Gastroesophageal sphincter (tissue), 3 donors: ENCODE data around the gene INTS7.

Experiments
- POLR2A ChIP-seq, 2 donors: fragments of 450-650 bp; IDR thresholded peaks; one replicate each; pipeline ENCODE4 v1.6.1; 2017; ENCODE audit warnings: antibody characterized with exemption in 2 of 2, mild to moderate bottlenecking in 2 of 2, moderate library complexity in 1 of 2
- TF ChIP-seq, protein P1 (sequence below), 4 experiments: fragments of 200-600 bp in 2 of 4; fragments of 450-650 bp in 2 of 4; sonication (generic) in 1 of 4; IDR thresholded peaks; one replicate each; pipeline ENCODE4 v1.5.1; 2017 to 2019; ENCODE audit warnings: antibody characterized with exemption in 4 of 4, mild to moderate bottlenecking in 2 of 4, moderate library complexity in 2 of 4

DNA sequence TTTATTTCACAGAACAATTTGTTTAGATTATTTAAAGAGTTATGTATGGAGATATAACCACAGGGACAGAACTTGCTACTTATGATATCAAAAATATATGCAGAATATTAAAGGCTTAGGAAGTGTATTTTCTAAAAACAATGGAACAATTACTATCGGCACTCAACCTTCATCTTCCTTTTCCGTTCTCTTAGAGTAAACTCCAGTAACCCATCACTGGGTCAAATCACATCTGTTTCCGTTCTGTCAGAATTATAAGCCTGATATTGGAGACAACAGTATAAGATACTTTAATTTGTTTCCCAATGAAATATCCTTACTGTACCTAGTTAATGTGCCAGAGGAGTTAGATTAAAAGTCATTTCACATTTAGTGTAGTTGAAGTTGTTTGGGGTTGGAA lies 32.4 kb upstream of the INTS7 start:
- TF ChIP-seq, protein P1, sequence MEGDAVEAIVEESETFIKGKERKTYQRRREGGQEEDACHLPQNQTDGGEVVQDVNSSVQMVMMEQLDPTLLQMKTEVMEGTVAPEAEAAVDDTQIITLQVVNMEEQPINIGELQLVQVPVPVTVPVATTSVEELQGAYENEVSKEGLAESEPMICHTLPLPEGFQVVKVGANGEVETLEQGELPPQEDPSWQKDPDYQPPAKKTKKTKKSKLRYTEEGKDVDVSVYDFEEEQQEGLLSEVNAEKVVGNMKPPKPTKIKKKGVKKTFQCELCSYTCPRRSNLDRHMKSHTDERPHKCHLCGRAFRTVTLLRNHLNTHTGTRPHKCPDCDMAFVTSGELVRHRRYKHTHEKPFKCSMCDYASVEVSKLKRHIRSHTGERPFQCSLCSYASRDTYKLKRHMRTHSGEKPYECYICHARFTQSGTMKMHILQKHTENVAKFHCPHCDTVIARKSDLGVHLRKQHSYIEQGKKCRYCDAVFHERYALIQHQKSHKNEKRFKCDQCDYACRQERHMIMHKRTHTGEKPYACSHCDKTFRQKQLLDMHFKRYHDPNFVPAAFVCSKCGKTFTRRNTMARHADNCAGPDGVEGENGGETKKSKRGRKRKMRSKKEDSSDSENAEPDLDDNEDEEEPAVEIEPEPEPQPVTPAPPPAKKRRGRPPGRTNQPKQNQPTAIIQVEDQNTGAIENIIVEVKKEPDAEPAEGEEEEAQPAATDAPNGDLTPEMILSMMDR (IDR thresholded peaks at IDR 0.05): no peak
- no peak for TF ChIP-seq POLR2A (IDR thresholded peaks at IDR 0.05)
